ENCODE results near the gene SERPINA10. TPM values are rescaled to one million over a fixed set of nuclear protein-coding genes. Genes with fewer than 3 reads are reported as not detected.

The SERPINA10 gene
- total and polyA plus RNA-seq, 2 of the 13 experiments (the other 11 are each of a cell fraction or from before 2014, with no cell fraction given), result 20.1 to 20.2 TPM

- TF ChIP-seq TFDP1 (CRISPR knock-in tag; IDR thresholded peaks at IDR 0.05; ENCODE audit: borderline replicate concordance) (no peak), POGZ (CRISPR knock-in tag; IDR thresholded peaks at IDR 0.05) (no peak), ETV5 (CRISPR knock-in tag; IDR thresholded peaks at IDR 0.05; ENCODE audit: borderline replicate concordance) (no peak), GPBP1L1 (CRISPR knock-in tag; IDR thresholded peaks at IDR 0.05) (no peak), LCORL (IDR thresholded peaks at IDR 0.05) (no peak), LCORL (CRISPR knock-in tag; IDR thresholded peaks at IDR 0.05) (no peak), MXD3 (CRISPR knock-in tag; IDR thresholded peaks at IDR 0.05) (no peak), MZF1 (CRISPR knock-in tag; IDR thresholded peaks at IDR 0.05; ENCODE audit: borderline replicate concordance) (no peak), PHF21A (CRISPR knock-in tag; IDR thresholded peaks at IDR 0.05) (peak; percentile 35; the same call in 1 of the 2 replicates), ZNF713 (CRISPR knock-in tag; IDR thresholded peaks at IDR 0.05) (no peak), PHB2 (IDR thresholded peaks at IDR 0.05; ENCODE audit: partially characterized antibody) (no peak), ZGPAT (CRISPR knock-in tag; IDR thresholded peaks at IDR 0.05) (peak; percentile 24; the same call in 1 of the 2 replicates), HMG20A (CRISPR knock-in tag; IDR thresholded peaks at IDR 0.05; ENCODE audit: borderline replicate concordance) (0 out of 2 replicates have a peak, but pooled peaks have one; percentile 20), WIZ (CRISPR knock-in tag; IDR thresholded peaks at IDR 0.05) (no peak), MAFK (conservative IDR thresholded peaks at IDR 0.05 in 1 of 2, IDR thresholded peaks at IDR 0.05 in 1 of 2; ENCODE audit: low read length in 2 of 2) (peak; percentile 53 to 66), DZIP1 (CRISPR knock-in tag; IDR thresholded peaks at IDR 0.05) (no peak), HNF4G (IDR thresholded peaks at IDR 0.05; ENCODE audit: borderline replicate concordance, low read depth, low read length) (0 out of 2 replicates have a peak, but pooled peaks have one; percentile 12), HNF4G (CRISPR knock-in tag; IDR thresholded peaks at IDR 0.05; ENCODE audit: borderline replicate concordance, low read depth) (no peak), ZNF792 (CRISPR knock-in tag; IDR thresholded peaks at IDR 0.05) (0 out of 2 replicates have a peak, but pooled peaks have one; percentile 46), ZNF564 (CRISPR knock-in tag; IDR thresholded peaks at IDR 0.05) (no peak), ZNF20 (CRISPR knock-in tag; IDR thresholded peaks at IDR 0.05) (no peak), PPARG (CRISPR knock-in tag; conservative IDR thresholded peaks at IDR 0.05) (no peak), ZNF3 (CRISPR knock-in tag; IDR thresholded peaks at IDR 0.05) (no peak), GFI1 (CRISPR knock-in tag; IDR thresholded peaks at IDR 0.05; ENCODE audit: borderline replicate concordance) (no peak), HOXA9 (CRISPR knock-in tag; IDR thresholded peaks at IDR 0.05; ENCODE audit: borderline replicate concordance) (no peak), TP53 (CRISPR knock-in tag; conservative IDR thresholded peaks at IDR 0.05) (no peak)
These were observed 49.4 kb upstream of the SERPINA10 start (continued) for GRCh38 chr14:94342334-94342934.

Measured in HepG2 (cell line).